B cell (primary cell): ENCODE data around the gene LHFPL6. TPM values are rescaled to one million over a fixed set of nuclear protein-coding genes. Genes with fewer than 3 reads are reported as not detected.

Source experiments
- ATAC-seq: fragments of 200-7000 bp; cut with Tn5 transposase; one replicate; pipeline ENCODE4 v1.10.0; 2021; ENCODE audit warnings: low read depth, mild to moderate bottlenecking, moderate number of reproducible peaks, moderate library complexity
- CTCF ChIA-PET: fragments of 350-600 bp; sonication (Branson Sonifier 250); formaldehyde crosslinking; loops from one replicate; lab custom pipeline; 2021; ENCODE audit warnings: antibody characterized with exemption, inconsistent platforms; lab: Charles Lee
- POLR2A ChIA-PET: fragments of 350-600 bp; sonication (Branson Sonifier 250); formaldehyde crosslinking; loops from one replicate; lab custom pipeline; 2021; ENCODE audit warnings: antibody characterized with exemption; lab: Charles Lee
- DNase-seq: peaks from one replicate; pipeline ENCODE4 v3.0.0; 2013
- H2AFZ ChIP-seq: 2 replicates; pipeline ENCODE4 v1.6.1; 2012; ENCODE audit warnings: mild to moderate bottlenecking, low read depth, low read length; ENCODE audit not compliant: insufficient read depth, poor library complexity, severe bottlenecking
- H3K27ac ChIP-seq, 2 donors: 1 replicate in 1 of 2; 2 replicates in 1 of 2; pipeline ENCODE4 v1.5.1; 2012 to 2013; ENCODE audit warnings: low read length in 2 of 2, mild to moderate bottlenecking in 2 of 2, moderate library complexity in 1 of 2
- H3K27me3 ChIP-seq, 4 experiments: fragments of 200-600 bp in 1 of 4; sonication (generic) in 1 of 4; replicated peaks in 1 of 4; 1 replicate in 2 of 4; 2 replicates in 2 of 4; pipeline versions ENCODE4 v1.6.1 to v1.7.0; 2013 to 2016; ENCODE audit warnings: low read length in 3 of 4, mild to moderate bottlenecking in 2 of 4, mixed read lengths in 1 of 4, moderate library complexity in 1 of 4; ENCODE audit not compliant: insufficient read depth in 4 of 4, control insufficient read depth in 3 of 4; ENCODE audit errors: control extremely low read depth in 1 of 4
- H3K36me3 ChIP-seq, 2 experiments: replicated peaks in 1 of 2; 1 replicate in 1 of 2; 2 replicates in 1 of 2; pipeline versions ENCODE4 v1.6.1 to v1.7.1; 2013; ENCODE audit warnings: low read length in 1 of 2; ENCODE audit not compliant: insufficient read depth in 2 of 2, control insufficient read depth in 1 of 2; ENCODE audit errors: control extremely low read depth in 1 of 2, extremely low read depth in 1 of 2
- H3K4me1 ChIP-seq, 2 donors: fragments of 200-600 bp in 1 of 2; sonication (generic) in 1 of 2; 1 replicate in 1 of 2; 2 replicates in 1 of 2; pipeline versions ENCODE4 v1.5.1 to v1.6.1; 2013 to 2017; ENCODE audit warnings: low read length in 2 of 2; ENCODE audit not compliant: control insufficient read depth in 2 of 2, insufficient read depth in 2 of 2
- H3K4me2 ChIP-seq: replicated peaks from 2 replicates; pipeline ENCODE3; 2012; ENCODE audit warnings: mild to moderate bottlenecking, low read depth, low read length; ENCODE audit not compliant: poor library complexity, severe bottlenecking
- H3K4me3 ChIP-seq, 5 experiments: fragments of 200-600 bp in 1 of 5; sonication (generic) in 1 of 5; 1 replicate in 3 of 5; 2 replicates in 2 of 5; pipeline versions ENCODE4 v1.5.1 to v1.7.0; 2011 to 2016; ENCODE audit warnings: low read length in 4 of 5, mild to moderate bottlenecking in 4 of 5, low read depth in 2 of 5, control low read depth in 1 of 5, moderate library complexity in 1 of 5; ENCODE audit not compliant: insufficient read depth in 1 of 5; ENCODE audit errors: control extremely low read depth in 1 of 5, extremely low read depth in 1 of 5
- H3K79me2 ChIP-seq: fragments of 200-600 bp; sonication (generic); one replicate; pipeline ENCODE4 v1.6.0; 2016; ENCODE audit warnings: low read length; ENCODE audit not compliant: control insufficient read depth, insufficient read depth
- H3K9ac ChIP-seq: fragments of 200-600 bp; sonication (generic); 2 replicates; pipeline ENCODE4 v1.6.1; 2017; ENCODE audit warnings: mild to moderate bottlenecking, low read length, moderate library complexity
- H3K9me3 ChIP-seq, 3 donors: one replicate each; pipeline versions ENCODE4 v1.6.1 to v1.7.1; 2013; ENCODE audit warnings: low read length in 2 of 3; ENCODE audit not compliant: control insufficient read depth in 2 of 3, insufficient read depth in 1 of 3; ENCODE audit errors: control extremely low read depth in 1 of 3
- H4K20me1 ChIP-seq: 2 replicates; pipeline ENCODE4 v1.6.0; 2012; ENCODE audit warnings: mild to moderate bottlenecking, low read length; ENCODE audit not compliant: insufficient read depth, control insufficient read depth, poor library complexity, severe bottlenecking
- H3K27ac Mint-ChIP-seq: one replicate; pipeline ENCODE4 v1.8.0; 2021; ENCODE audit warnings: mixed read lengths
- H3K27me3 Mint-ChIP-seq: one replicate; pipeline ENCODE4 v1.8.0; 2021; ENCODE audit warnings: mixed read lengths
- H3K4me1 Mint-ChIP-seq: one replicate; pipeline ENCODE4 v1.8.0; 2021; ENCODE audit warnings: mixed read lengths
- H3K4me3 Mint-ChIP-seq: one replicate; pipeline ENCODE4 v1.8.0; 2021; ENCODE audit warnings: mixed read lengths
- H3K9me3 Mint-ChIP-seq: one replicate; pipeline ENCODE4 v1.8.0; 2022; ENCODE audit warnings: mixed read lengths; ENCODE audit not compliant: insufficient read depth
- EZH2 ChIP-seq: IDR thresholded peaks from 2 replicates; pipeline ENCODE4 v1.6.1; 2012; ENCODE audit warnings: borderline replicate concordance, low read depth, mild to moderate bottlenecking, moderate library complexity, low read length; ENCODE audit not compliant: insufficient read depth, poor library complexity, severe bottlenecking
- WGBS: methylation state at CpG from one replicate; pipeline ENCODE4 v1.1.5; 2013; ENCODE audit warnings: missing lambda C conversion rate; ENCODE audit not compliant: insufficient coverage; 5-methylcytosine and 5-hydroxymethylcytosine counted together
- intact Hi-C: fragments of 100-400 bp; cut with micrococcal nuclease; formaldehyde crosslinking; loops from one replicate; pipeline ENCODE4 v1.10.0; 2022
- polyA plus RNA-seq: library from polyadenylated mRNA; depleted of rRNA; stranded (reverse); fragments of >200 nt; gene quantifications from 2 replicates; pipeline ENCODE4 v1.2.3, GENCODE V29; 2012
- total RNA-seq, 2 donors: library from RNA; stranded (reverse); fragments of 120-200 nt in 1 of 2; gene quantifications; 1 replicate in 1 of 2; 2 replicates in 1 of 2; pipeline versions ENCODE4 v1.2.3 to v1.2.4, GENCODE V29; 2013 to 2022
- TF ChIP-seq, protein P1 (sequence below): fragments of 200-600 bp; IDR thresholded peaks from one replicate; pipeline ENCODE4 v1.8.0; 2022; ENCODE audit warnings: antibody characterized with exemption, mild to moderate bottlenecking

LHFPL6 gene
- total and polyA plus RNA-seq, 2 donors (not counting 1 experiment from before 2014, with no cell fraction given), result 0.01 TPM; not detected in 1

DNA sequence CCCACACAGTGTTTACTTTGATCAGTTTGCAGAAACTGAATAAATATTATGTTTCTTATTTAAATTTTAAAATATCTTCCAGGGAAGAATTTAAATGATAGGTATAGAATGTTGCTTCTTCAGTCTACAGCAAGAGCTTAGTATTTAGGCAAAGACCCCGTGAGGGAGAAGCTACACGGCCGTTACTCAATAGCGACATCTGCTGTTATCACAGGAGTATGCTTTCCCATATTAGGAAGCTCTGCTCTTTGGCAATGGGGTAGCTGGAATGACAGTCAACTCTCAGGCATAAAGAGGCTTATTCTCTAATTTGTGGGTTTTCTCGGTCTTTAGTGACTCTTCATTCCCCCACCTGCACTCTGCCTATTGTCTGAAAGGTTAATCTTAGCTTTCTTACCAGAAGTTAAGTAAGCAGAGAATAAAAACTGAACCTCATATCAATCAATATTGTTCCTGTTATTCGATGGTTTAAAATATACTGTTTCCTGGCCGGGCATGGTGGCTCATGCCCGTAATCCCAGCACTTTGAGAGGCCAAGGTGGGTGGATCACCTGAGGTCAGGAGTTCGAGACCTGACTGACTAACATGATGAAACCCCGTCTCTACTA is 13.2 kb upstream of the LHFPL6 start:
- no peak overlapping the region for H2AFZ ChIP-seq
- H3K4me2 ChIP-seq, result no peak overlapping the region
- H3K27ac Mint-ChIP-seq, result no peak overlapping the region
- ATAC-seq, result peak; percentile 57
- H3K27ac ChIP-seq, result no peak overlapping the region
- 22% methylated on average over 6 of the region's 10 CpGs for WGBS
- no peak for TF ChIP-seq EZH2
- TF ChIP-seq, protein P1, sequence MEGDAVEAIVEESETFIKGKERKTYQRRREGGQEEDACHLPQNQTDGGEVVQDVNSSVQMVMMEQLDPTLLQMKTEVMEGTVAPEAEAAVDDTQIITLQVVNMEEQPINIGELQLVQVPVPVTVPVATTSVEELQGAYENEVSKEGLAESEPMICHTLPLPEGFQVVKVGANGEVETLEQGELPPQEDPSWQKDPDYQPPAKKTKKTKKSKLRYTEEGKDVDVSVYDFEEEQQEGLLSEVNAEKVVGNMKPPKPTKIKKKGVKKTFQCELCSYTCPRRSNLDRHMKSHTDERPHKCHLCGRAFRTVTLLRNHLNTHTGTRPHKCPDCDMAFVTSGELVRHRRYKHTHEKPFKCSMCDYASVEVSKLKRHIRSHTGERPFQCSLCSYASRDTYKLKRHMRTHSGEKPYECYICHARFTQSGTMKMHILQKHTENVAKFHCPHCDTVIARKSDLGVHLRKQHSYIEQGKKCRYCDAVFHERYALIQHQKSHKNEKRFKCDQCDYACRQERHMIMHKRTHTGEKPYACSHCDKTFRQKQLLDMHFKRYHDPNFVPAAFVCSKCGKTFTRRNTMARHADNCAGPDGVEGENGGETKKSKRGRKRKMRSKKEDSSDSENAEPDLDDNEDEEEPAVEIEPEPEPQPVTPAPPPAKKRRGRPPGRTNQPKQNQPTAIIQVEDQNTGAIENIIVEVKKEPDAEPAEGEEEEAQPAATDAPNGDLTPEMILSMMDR, result peak; percentile 90
- peaks cover 26% of the 10 kb centered on the region for H3K27me3 Mint-ChIP-seq
- no peaks in the 10 kb centered on the region for H3K9me3 Mint-ChIP-seq
- ChIA-PET CTCF (interaction anchor here (0.6 to 1.6 kb wide), 13 partner anchors 10 to 1676 kb away, joined by 3 to 17 read pairs (median 4); no protein-coding TSS in a partner anchor), POLR2A (no interaction called here)
- no peak overlapping the region for H3K4me3 ChIP-seq
- H3K4me1 ChIP-seq, result no peaks in the 10 kb centered on the region
- peaks cover 0 to 13% (median 0%) of the 10 kb centered on the region in 4 experiments for H3K27me3 ChIP-seq
- H3K9ac ChIP-seq, result no peak overlapping the region
- no peaks in the 10 kb centered on the region for H3K79me2 ChIP-seq
- peak; percentile 63 for DNase-seq
- no peak overlapping the region for H3K4me3 Mint-ChIP-seq
- no peaks in the 10 kb centered on the region for H4K20me1 ChIP-seq
- no peaks in the 10 kb centered on the region for H3K9me3 ChIP-seq
- H3K4me1 Mint-ChIP-seq, result no peaks in the 10 kb centered on the region
- no peaks in the 10 kb centered on the region for H3K36me3 ChIP-seq
- intact Hi-C loops, result loop anchor here (1.0 to 10.0 kb wide), 3 partner anchors 471 to 645 kb away; no protein-coding TSS in a partner anchor

DNA sequence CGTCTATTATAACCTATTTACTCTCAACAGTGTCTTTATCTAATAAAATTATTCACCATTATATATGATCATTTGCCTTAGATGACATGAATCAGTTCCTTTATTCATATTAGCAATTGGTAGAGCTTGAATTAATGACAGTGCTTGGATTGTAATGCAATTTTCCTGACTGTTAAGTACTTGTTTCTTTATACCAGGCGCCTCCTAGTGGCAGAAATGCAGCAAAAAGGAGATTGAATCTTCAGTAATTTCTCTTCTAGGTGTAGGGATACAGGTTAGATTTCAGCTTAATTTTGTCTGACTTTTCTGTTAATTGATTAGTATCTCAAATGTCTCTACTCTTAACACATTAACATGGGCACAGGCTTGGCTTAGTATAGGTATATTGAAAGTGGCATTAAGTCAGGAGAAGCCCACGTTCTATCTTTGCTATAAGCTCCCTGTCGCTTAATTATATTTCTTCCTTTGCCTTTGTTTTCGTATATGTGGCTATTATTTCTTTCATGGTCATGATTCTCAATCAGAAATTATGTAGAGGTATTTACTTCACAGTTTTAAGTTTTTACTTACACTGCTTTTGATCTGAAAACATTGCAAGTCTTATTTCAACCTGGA is 9.1 kb upstream of the LHFPL6 start:
- no peak for ATAC-seq
- Mint-ChIP-seq H3K4me1 (no peaks in the 10 kb centered on the region), H3K9me3 (no peaks in the 10 kb centered on the region), H3K27me3 (peaks cover 13% of the 10 kb centered on the region), H3K27ac (no peak overlapping the region), H3K4me3 (no peak overlapping the region)
- Histone ChIP-seq H3K4me2 (no peak overlapping the region), H4K20me1 (no peaks in the 10 kb centered on the region), H3K36me3 (no peaks in the 10 kb centered on the region), H3K27ac (no peak overlapping the region), H3K4me3 (no peak overlapping the region), H3K27me3 (no peaks in the 10 kb centered on the region), H3K79me2 (no peaks in the 10 kb centered on the region), H2AFZ (no peak overlapping the region), H3K4me1 (no peaks in the 10 kb centered on the region), H3K9ac (no peak overlapping the region), H3K9me3 (no peaks in the 10 kb centered on the region)
- TF ChIP-seq EZH2, result no peak
- TF ChIP-seq, protein P1, result peak; percentile 97
- ChIA-PET POLR2A (no interaction called here), CTCF (interaction anchor here (0.7 to 2.7 kb wide), 25 partner anchors 8 to 1276 kb away, joined by 3 to 14 read pairs (median 4); no protein-coding TSS in a partner anchor)
- intact Hi-C loops, result loop anchor here (5.0 to 10.0 kb wide), 2 partner anchors 195 to 467 kb away; no protein-coding TSS in a partner anchor
- no CpG with 5 or more reads among the region's 5 CpGs for WGBS
- DNase-seq, result peak; percentile 71
